ENCODE results near the gene TP63.

- TF ChIP-seq CTCF (IDR thresholded peaks at IDR 0.05): no peak
- TF ChIP-seq POLR2A (IDR thresholded peaks at IDR 0.05): no peak
- no peak for TF ChIP-seq EP300 (IDR thresholded peaks at IDR 0.05)
- TF ChIP-seq POLR2AphosphoS5 (IDR thresholded peaks at IDR 0.05): no peak
Measured at GRCh38 chr3:189830401-189830800, 199.2 kb downstream of the TP63 start.

Measured in sigmoid colon (tissue), 4 donors.